Endothelial cell of umbilical vein (primary cell): ENCODE measurements around the gene ADORA2B. TPM values are rescaled to one million over a fixed set of nuclear protein-coding genes. Genes with fewer than 3 reads are reported as not detected.

ENCODE experiments used
- BruUV-seq: library from RNA; stranded (reverse); fragments of 400-500 nt; replicated peaks from 2 replicates; lab custom pipeline; 2021; lab: Mats Ljungman, UMichigan
- CTCF ChIA-PET: fragments of 300-600, 350-600 bp; sonication (Branson Sonifier 250); formaldehyde crosslinking; loops from one replicate; lab custom pipeline; 2021; ENCODE audit warnings: antibody characterized with exemption, inconsistent platforms; lab: Charles Lee
- POLR2A ChIA-PET: fragments of 300-600, 350-600 bp; sonication (Branson Sonifier 250); formaldehyde crosslinking; loops from one replicate; lab custom pipeline; 2021; ENCODE audit warnings: antibody characterized with exemption, inconsistent platforms; lab: Charles Lee
- DNase-seq: peaks from one replicate; pipeline ENCODE4 v3.0.0-alpha.2; 2011; ENCODE audit warnings: low read depth, low spot score
- FAIRE-seq: peaks from 2 replicates; lab custom pipeline; 2011; peaks lifted over from hg19 to GRCh38; lab: Jason Lieb, UNC
- H2AFZ ChIP-seq: 2 replicates; pipeline ENCODE4 v1.6.0; 2012; ENCODE audit warnings: low read depth, low read length, control low read depth, inconsistent platforms
- H3K27ac ChIP-seq: 2 replicates; pipeline ENCODE4 v1.5.1; 2011; ENCODE audit warnings: low read depth, mild to moderate bottlenecking, control low read depth, low read length, moderate library complexity; ENCODE audit not compliant: insufficient read depth
- H3K27me3 ChIP-seq, 2 experiments: 2 replicates each; pipeline versions ENCODE4 v1.6.0 to v1.6.1; 2011; ENCODE audit warnings: low read length in 2 of 2, mixed read lengths in 1 of 2; ENCODE audit not compliant: control insufficient read depth in 2 of 2, insufficient read depth in 2 of 2
- H3K36me3 ChIP-seq, 2 experiments: 2 replicates in 1 of 2; 3 replicates in 1 of 2; pipeline ENCODE4 v1.5.1; 2011; ENCODE audit warnings: low read length in 2 of 2, mild to moderate bottlenecking in 1 of 2, moderate library complexity in 1 of 2; ENCODE audit not compliant: control insufficient read depth in 2 of 2, insufficient read depth in 2 of 2; ENCODE audit errors: extremely low read depth in 1 of 2
- H3K4me1 ChIP-seq: 3 replicates; pipeline ENCODE4 v1.5.1; 2011; ENCODE audit warnings: mild to moderate bottlenecking, low read length; ENCODE audit not compliant: control insufficient read depth, insufficient read depth; ENCODE audit errors: extremely low read depth
- H3K4me2 ChIP-seq: 2 replicates; pipeline ENCODE4 v1.6.1; 2011; ENCODE audit warnings: low read length, control low read depth, mixed read lengths; ENCODE audit not compliant: insufficient read depth
- H3K4me3 ChIP-seq, 3 experiments: fragments of 200-600 bp in 1 of 3; sonication (generic), shearing (Covaris generic) in 1 of 3; replicated peaks in 1 of 3; 2 replicates each; pipeline ENCODE4 v1.5.1; 2011 to 2016; ENCODE audit warnings: control low read depth in 3 of 3, low read length in 3 of 3, mild to moderate bottlenecking in 2 of 3, inconsistent platforms in 1 of 3, low read depth in 1 of 3, moderate library complexity in 1 of 3; ENCODE audit not compliant: insufficient read depth in 1 of 3
- H3K79me2 ChIP-seq: 2 replicates; pipeline ENCODE4 v1.6.0; 2012; ENCODE audit warnings: low read length, inconsistent platforms; ENCODE audit not compliant: control insufficient read depth, insufficient read depth
- H3K9ac ChIP-seq: replicated peaks from 2 replicates; pipeline ENCODE3; 2011; ENCODE audit warnings: low read length, control low read depth; ENCODE audit not compliant: insufficient read depth; ENCODE audit errors: extremely low read depth
- H3K9me1 ChIP-seq: replicated peaks from 3 replicates; pipeline ENCODE4 v1.6.0; 2011; ENCODE audit warnings: mild to moderate bottlenecking, low read length; ENCODE audit not compliant: control insufficient read depth, insufficient read depth; ENCODE audit errors: extremely low read depth
- H3K9me3 ChIP-seq: replicated peaks from 2 replicates; pipeline ENCODE4 v1.5.1; 2012; ENCODE audit warnings: low read length, inconsistent platforms; ENCODE audit not compliant: control insufficient read depth, insufficient read depth
- H4K20me1 ChIP-seq: replicated peaks from 2 replicates; pipeline ENCODE3; 2011; ENCODE audit warnings: mild to moderate bottlenecking, low read length; ENCODE audit not compliant: control insufficient read depth, insufficient read depth; ENCODE audit errors: extremely low read depth
- CTCF ChIP-seq, 2 donors: IDR thresholded peaks; 1 replicate in 1 of 2; 2 replicates in 1 of 2; pipeline ENCODE4 v1.5.1; 2011; ENCODE audit warnings: low read length in 2 of 2, mild to moderate bottlenecking in 2 of 2, moderate library complexity in 2 of 2, control low read depth in 1 of 2, inconsistent platforms in 1 of 2, low read depth in 1 of 2; ENCODE audit not compliant: insufficient read depth in 1 of 2; ENCODE audit errors: extremely low read depth in 1 of 2
- EZH2 ChIP-seq: IDR thresholded peaks from 2 replicates; pipeline ENCODE4 v1.6.1; 2012; ENCODE audit warnings: borderline replicate concordance, low read depth, mild to moderate bottlenecking, moderate library complexity, low read length, inconsistent platforms; ENCODE audit not compliant: severe bottlenecking
- FOS ChIP-seq: IDR thresholded peaks from 2 replicates; pipeline ENCODE4 v1.6.1; 2011; ENCODE audit warnings: mild to moderate bottlenecking, low read length, moderate library complexity, borderline replicate concordance; ENCODE audit not compliant: insufficient read depth
- GATA2 ChIP-seq: IDR thresholded peaks from 2 replicates; pipeline ENCODE4 v1.7.0; 2011; ENCODE audit warnings: low read depth, mild to moderate bottlenecking, moderate library complexity, mixed read lengths, low read length; ENCODE audit not compliant: insufficient read length, insufficient read depth
- JUN ChIP-seq: IDR thresholded peaks from 2 replicates; pipeline ENCODE4 v1.6.1; 2011; ENCODE audit warnings: borderline replicate concordance, low read depth; ENCODE audit not compliant: insufficient read length, insufficient read depth
- MAX ChIP-seq: IDR thresholded peaks from 2 replicates; pipeline ENCODE4 v1.6.1; 2011; ENCODE audit not compliant: insufficient read depth, insufficient read length
- MYC ChIP-seq: IDR thresholded peaks from one replicate; pipeline ENCODE4 v1.6.1; 2011; ENCODE audit warnings: mild to moderate bottlenecking, low read depth, low read length
- POLR2A ChIP-seq: IDR thresholded peaks from 2 replicates; pipeline ENCODE4 v1.6.1; 2012; ENCODE audit warnings: low read depth, mild to moderate bottlenecking, control low read depth, low read length
- POLR2AphosphoS5 ChIP-seq: IDR thresholded peaks from 2 replicates; pipeline ENCODE4 v1.6.1; 2012; ENCODE audit warnings: low read depth, mild to moderate bottlenecking, control low read depth, low read length, moderate library complexity; ENCODE audit not compliant: insufficient read depth
- dilution Hi-C: fragments of 300-500 bp; cut with MboI; formaldehyde crosslinking; loops from one replicate; pipeline ENCODE4 v1.15.0; 2019; ENCODE audit warnings: low sequenced_read_pairs; ENCODE audit not compliant: extremely low pct_ligation_motif_present
- intact Hi-C: fragments of 100-400 bp; cut with micrococcal nuclease; formaldehyde crosslinking; loops from one replicate; pipeline ENCODE4 v1.10.0; 2022
- polyA plus RNA-seq, 4 experiments: library from polyadenylated mRNA; depleted of rRNA in 3 of 4; stranded (reverse) in 3 of 4; unstranded in 1 of 4; fragments of >200 nt; gene quantifications; 2 replicates each; pipeline versions ENCODE4 v1.2.1 to v1.2.3, GENCODE V29; 2011 to 2012; ENCODE audit warnings: missing spikeins in 1 of 4
- total RNA-seq: library from RNA; stranded (reverse); gene quantifications from 2 replicates; pipeline ENCODE4 v1.2.3, GENCODE V29; 2021

The ADORA2B gene
- total and polyA plus RNA-seq, 2 donors (not counting 3 experiments of a cell fraction or from before 2014, with no cell fraction given), result 8.8 to 9.8 TPM

GRCh38 chr17:15957608-15958307 is 12.8 kb downstream of the ADORA2B start:
- BruUV-seq, result no TSS peak
- no peak for FAIRE-seq

GRCh38 chr17:15958484-15958854 is 13.5 kb downstream of the ADORA2B start:
- TF ChIP-seq FOS, result no peak
- TF ChIP-seq JUN, result no peak
- no peak for TF ChIP-seq MAX
- no peak for TF ChIP-seq MYC
- no peak for TF ChIP-seq EZH2
- no peak for TF ChIP-seq CTCF (IDR thresholded peaks at IDR 0.05; ENCODE audit: extremely low read depth in 1 of 2, insufficient read depth in 1 of 2, low read depth in 1 of 2, low read length in 2 of 2)
- TF ChIP-seq GATA2, result no peak
- TF ChIP-seq POLR2A, result no peak
- TF ChIP-seq POLR2AphosphoS5, result no peak
- no peak for DNase-seq
- Histone ChIP-seq H3K9ac (peak overlapping the region; percentile 64), H3K27me3 (no peaks in the 10 kb centered on the region), H3K27ac (peak overlapping the region; percentile 96), H3K9me1 (no peaks in the 10 kb centered on the region), H3K4me3 (no peak overlapping the region), H3K79me2 (peaks cover 35% of the 10 kb centered on the region), H2AFZ (no peak overlapping the region), H3K4me2 (peak overlapping the region; percentile 89), H3K4me1 (peaks cover 42% of the 10 kb centered on the region), H3K36me3 (no peaks in the 10 kb centered on the region), H4K20me1 (no peaks in the 10 kb centered on the region), H3K9me3 (no peaks in the 10 kb centered on the region)
- ChIA-PET POLR2A (interaction anchor here (1.0 kb wide), 1 partner anchor 41 kb away, joined by 3 read pairs; the partner anchor contains the start of genes TTC19 and ZSWIM7), CTCF (interaction anchor here (1.5 to 1.8 kb wide), 2 partner anchors 13 to 41 kb away, joined by 13 to 19 read pairs; partner anchors contain the start of genes ADORA2B, TTC19 and ZSWIM7)
- dilution Hi-C loops (no loop called here), intact Hi-C loops (loop anchor here (2.0 kb wide), 2 partner anchors 14 to 40 kb away; partner anchors contain the start of genes ADORA2B, TTC19 and ZSWIM7)
- FAIRE-seq, result no peak
- BruUV-seq, result no TSS peak

More at GRCh38 chr17:15957608-15958307, 12.8 kb downstream of the ADORA2B start:
- Histone ChIP-seq H3K36me3 (no peaks in the 10 kb centered on the region), H3K79me2 (peaks cover 30% of the 10 kb centered on the region), H4K20me1 (no peaks in the 10 kb centered on the region), H3K4me2 (no peak overlapping the region), H3K4me1 (peaks cover 39% of the 10 kb centered on the region), H3K9me3 (no peaks in the 10 kb centered on the region), H3K9me1 (no peaks in the 10 kb centered on the region), H2AFZ (no peak overlapping the region), H3K27ac (no peak overlapping the region), H3K27me3 (no peaks in the 10 kb centered on the region), H3K4me3 (no peak overlapping the region), H3K9ac (no peak overlapping the region)
- ChIA-PET CTCF (interaction anchor here (1.8 kb wide), 1 partner anchor 41 kb away, joined by 19 read pairs; the partner anchor contains the start of genes TTC19 and ZSWIM7), POLR2A (no interaction called here)
- no peak for DNase-seq
- intact Hi-C loops, result loop anchor here (2.0 kb wide), 2 partner anchors 13 to 41 kb away; partner anchors contain the start of genes ADORA2B, TTC19 and ZSWIM7
- dilution Hi-C loops, result no loop called here
- TF ChIP-seq MYC, result no peak
- no peak for TF ChIP-seq POLR2A
